KG1 (cell line): ENCODE results near the gene TBC1D16.

Experiments
- DNase-seq: peaks from one replicate; lab custom pipeline; 2025; lab: John Stamatoyannopoulos, UW

The TBC1D16 gene

DNA sequence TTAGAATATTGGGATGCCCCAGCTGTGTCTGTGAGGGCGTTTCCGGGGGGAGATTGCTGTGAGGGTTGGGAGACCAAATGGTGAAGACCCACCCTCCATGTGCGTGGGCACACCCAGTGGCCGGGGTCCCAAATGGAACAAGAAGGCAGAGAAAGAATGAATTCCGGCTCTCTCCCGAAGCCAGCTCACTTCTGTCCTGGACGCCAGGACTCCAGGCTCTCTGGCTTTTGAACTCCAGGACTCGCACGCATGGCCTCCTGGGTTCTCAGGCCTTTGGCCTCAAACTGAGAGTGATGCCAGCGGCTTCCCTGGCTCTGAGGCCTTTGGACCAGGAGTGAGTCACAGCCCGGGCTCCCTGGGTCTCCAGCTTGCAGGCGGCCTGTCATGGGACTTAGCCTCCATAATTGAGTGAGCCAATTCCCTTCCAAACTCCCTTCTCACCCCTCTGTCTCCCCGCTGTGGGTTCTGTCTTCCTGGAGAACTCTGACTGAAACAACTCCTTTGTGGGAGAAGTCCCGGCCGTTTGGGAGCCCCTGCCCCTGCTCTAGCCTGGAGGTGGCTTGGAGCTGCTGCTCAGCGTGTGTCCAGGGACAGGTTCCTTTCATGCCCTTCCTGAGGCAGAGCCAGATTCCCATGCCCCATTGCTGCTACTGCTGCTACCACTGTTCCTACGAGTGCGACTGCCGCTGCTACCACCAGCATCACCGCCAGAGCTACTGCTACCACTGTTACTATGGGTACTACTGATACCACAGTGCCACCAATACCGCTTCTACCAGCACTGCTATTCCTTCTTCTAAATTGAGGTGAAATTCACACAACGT, 146.6 kb downstream of the TBC1D16 start:
- DNase-seq, result no peak

DNA sequence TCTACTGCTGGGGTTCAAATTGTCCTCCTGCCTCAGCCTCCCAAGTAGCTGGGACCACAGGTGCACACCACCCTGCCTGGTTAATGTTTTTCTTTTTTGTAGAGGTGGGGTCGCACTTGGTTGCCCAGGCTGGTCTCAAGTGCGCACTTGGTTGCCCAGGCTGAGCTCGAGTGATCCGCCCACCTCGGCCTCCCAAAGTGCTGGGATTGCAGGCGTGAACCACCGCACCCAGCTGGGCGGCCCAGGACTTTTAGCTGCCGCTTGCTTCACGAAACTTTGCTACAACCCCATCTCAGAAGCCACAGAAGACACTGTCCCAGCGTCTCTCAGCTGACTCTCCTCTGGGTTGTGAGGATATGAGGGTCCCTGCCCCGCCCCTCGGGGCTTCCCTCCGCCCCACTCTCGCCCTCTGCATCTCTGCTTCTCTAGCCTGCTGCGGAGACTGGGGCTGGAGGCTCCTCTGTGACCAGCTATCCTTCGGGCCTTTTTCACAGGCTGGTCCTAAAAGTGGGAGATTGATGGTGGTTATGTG, 147.6 kb downstream of the TBC1D16 start:
- DNase-seq, result no peak

DNA sequence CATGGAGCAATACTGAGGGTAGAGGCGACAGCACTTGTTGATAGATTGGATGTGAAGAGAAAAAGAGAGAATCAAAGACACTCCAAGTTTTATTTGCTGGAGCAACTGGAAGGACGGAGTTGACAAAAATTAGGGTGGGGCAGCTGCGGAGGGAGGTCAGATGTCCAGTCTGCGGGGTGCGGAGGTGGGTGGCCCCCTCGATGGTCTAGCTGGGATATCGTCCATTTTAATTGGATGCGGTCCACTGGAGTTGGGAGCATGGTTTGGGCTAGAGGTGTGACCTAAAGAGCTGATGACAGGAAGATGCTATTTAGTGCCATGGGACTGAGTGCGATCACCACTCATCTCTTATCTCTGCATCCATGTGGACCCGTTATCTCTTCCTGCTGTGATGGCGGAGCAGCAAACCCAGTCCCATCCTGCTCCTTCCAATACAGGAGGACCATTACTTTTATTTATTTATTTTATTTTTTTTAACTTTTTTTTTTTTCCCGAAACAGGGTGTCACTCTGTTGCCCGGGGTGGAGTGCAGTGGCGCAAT, 148.2 kb downstream of the TBC1D16 start:
- no peak for DNase-seq

DNA sequence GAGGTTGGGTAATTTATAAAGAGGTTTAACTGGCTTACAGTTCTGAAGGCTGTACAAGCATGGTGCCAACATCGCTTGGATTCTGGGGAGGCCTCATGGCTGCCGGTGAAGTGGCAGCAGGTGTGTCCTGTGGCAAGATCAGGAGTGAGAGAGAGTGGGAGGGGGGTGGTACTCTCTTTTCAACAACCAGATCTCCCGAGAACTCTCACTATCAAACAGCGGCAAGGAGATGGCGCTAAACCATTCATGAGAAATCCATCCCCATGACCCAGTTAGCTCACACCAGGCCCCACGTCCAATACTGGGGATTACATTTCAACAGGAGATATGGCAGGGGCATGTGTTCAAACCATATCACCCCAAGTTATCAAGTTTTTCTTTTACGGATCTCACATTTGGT, 152.5 kb downstream of the TBC1D16 start:
- no peak for DNase-seq
